Amniotic epithelial cell (primary cell): ENCODE measurements around the gene CCDC27.

Experiments
- DNase-seq: peaks from one replicate; pipeline ENCODE4 v3.0.0-alpha.2; 2010; ENCODE audit warnings: low read depth

CCDC27 gene

DNA sequence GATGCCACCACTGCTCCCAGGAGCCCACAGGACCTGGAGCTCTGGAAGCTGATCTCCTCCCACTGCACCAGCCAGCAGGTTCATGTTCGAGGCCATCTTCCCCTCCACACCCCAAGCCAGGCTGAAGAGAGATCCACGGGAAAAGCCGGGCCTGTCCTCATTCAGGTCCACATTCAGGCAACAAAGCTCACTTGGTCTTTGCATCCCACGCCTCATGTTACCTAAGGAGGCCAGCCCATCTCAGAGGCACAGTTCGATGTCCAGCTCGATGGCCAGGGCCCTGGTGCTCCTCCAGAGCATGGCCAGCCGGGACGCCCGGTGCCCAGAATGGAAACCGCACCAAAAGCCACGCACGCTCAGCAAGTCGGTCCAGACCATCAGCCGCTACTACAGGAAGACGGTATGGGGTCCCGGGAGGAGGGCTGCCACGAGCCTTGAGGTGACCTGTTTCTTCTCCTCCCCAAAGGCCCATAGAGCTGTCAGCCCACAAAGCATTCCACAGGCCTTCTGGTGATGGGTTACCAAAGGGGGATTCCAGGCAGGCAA lies at the start of gene CCDC27:
CCDC27 (plus strand) TSS at position 51 of the 546 bp plus-strand sequence; CDS start at position 83, 32 bp downstream.
- DNase-seq, result no peak

GRCh38 chr1:3702528-3702927 lies 49.7 kb upstream of the CCDC27 start:
- no peak for DNase-seq

DNA sequence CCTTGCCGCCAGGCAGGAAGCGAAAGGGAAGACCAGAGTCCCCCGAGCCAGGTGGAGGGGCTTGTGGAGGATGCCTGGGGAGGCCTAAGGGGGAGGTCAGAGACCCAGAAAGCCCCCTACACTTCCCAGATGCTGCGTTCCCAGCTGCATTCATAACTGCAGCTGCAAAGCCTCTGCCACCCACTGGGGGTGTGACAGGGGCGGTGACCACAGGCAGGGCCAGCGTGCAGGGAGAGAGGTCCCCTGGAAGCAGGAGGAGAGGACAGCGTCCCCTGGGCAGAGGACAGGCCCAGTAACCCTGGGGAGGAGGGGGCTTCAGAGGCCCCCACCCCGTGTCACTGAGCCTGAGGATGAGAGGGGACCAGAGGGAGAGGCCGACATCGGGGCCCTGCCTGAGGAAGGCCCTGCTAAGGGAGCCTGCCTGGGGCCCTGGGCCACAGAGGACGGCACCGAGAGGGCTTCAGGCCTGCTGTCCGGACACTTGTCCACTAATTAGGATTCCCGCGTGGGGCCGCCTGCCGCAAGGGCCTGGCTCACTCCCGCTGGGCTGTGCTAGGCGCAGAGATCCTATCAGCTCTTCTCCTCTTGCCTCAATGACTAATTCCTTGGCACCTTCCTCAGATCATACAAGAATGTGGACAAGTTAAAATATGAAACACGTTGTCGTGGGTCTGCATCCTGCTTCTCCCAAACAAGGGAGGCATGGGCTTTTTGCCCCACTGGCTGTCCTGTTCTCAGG lies 49.1 kb upstream of the CCDC27 start:
- DNase-seq, result peak; percentile 31

DNA sequence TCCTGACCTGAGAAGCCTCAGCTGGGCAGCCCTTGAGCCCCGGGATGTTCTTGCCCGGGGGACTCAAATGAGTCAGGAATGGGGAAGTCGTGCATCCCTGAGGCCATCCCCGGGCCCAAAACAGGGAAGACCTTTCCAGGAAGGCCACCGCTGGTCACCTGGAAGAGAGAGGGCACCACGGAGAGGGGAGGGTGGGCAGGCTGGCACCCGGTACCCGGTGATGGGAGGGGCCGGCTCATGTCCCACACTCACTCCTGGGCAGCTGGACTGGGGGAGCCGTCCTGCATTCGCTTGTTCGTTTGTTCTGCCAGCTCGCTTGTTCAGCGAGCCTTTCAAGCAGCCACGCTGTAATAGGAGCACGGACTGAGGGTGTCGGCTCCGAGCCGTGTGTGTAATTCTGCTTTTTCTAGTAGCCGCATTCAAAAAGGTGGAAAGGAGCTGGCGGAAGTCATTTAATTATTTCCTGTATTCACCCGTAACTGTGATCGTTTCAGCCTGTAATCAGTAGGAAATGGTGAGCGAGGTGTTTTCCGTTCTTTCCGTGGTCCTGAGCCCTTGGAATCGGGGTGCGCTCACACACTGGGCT lies 48.4 kb upstream of the CCDC27 start:
- DNase-seq, result no peak

DNA sequence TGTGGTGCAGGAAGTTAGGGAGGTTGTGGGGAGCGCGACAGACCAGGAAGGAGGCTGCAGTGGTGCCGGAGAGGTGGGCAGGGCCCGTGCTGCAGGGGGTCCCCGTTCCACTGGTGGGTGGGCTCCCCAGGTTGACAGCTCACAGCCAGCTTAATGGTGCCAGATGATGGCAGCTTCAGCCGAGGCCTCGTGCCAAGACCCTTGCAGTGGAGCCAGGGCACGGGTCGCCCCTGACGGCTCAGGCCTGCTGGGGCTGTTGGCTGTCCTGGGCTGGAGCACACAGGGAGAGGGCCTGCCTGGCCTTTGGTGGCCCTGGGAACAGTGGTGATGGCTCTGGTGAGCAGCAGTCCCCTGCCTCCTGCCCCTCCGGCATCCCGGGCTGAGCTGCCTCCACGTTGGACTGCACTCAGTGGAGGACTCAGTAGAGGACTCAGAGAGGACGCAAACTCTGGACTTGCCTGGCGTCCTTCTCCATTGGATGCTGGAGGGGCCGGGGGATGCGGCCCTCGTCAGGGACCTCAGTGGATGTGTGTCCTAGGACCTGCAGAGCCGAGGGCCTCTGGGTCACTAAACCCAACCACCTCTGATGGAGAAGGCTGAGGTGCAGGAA lies 46.8 kb upstream of the CCDC27 start:
- no peak for DNase-seq

GRCh38 chr1:3706651-3707297 lies 45.5 kb upstream of the CCDC27 start:
- no peak for DNase-seq

- DNase-seq, result no peak
These were observed 44.8 kb upstream of the CCDC27 start for GRCh38 chr1:3707298-3707938.

GRCh38 chr1:3707939-3708328 lies 44.3 kb upstream of the CCDC27 start:
- no peak for DNase-seq

GRCh38 chr1:3708791-3709190 lies 43.5 kb upstream of the CCDC27 start:
- no peak for DNase-seq

DNA sequence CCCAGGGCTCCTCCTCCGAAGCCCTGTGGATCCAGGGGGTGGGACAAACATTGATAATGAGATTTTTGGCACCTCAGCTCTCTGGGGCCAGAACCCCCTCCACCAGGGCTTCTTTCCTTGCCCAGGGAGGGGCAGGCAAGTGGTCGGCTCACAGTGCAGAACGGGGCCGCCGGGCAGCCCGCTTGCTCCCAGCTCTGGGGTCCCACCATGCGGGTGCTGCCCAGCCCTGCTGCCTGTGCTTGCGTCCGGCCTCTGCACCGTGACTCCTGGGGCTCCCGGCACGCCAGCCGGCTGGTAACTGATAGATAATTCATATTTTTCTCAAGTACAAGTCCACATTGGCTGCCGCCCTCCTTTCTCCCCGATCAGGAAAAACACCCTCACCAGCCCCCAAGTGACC lies 42.0 kb upstream of the CCDC27 start:
- no peak for DNase-seq

DNA sequence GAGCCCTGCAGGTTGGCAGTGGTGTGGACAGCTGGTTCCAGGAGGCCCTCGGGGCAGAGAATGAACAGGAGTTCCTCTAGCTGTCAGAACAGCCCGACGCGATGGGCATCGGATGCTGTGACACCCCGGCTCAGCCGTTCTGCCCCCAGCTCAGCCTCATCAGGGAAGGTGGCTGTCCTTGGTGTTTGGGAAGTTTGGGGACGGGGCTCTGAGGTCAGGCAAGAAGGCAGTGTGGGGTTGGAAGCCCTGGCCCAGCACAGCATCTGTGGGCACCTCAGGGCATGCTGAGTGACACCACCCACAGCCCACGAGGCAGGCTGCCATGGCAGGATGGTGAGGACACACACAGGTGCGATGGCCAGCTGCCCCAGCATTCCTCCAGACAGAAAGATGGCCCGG lies 40.9 kb upstream of the CCDC27 start:
- DNase-seq, result no peak

DNA sequence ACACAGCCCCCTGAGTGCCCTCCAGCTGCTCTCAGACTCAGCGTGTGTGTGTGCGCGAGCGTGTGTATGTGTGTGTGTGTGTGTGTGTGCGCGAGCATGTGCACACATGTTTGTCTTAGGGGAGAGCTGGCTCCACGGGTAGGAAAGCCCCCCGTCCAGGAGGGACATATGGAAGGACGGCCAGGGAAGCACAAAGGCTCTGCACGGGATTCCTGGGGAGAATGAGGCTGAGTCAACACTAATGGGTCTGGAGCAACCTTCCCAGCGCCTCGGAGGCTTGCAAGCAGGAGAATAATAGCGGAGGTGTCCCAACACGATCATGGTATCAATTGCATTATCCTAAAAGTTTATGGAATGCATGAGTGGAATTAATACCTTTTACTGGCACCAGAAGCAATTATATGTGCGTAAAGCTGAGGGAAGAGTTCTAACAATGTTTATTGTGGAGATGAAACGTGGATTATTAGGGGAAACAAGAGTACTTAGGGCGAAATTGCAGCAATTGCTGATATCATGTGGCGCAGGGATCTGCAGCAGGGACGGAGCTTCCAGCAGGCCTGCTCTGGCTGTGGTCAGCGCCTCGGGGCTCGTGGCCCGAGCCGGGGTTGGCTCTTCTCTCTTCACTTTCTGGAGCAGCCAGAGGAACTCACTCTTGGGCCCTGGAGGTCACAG lies 40.3 kb upstream of the CCDC27 start:
- no peak for DNase-seq

DNA sequence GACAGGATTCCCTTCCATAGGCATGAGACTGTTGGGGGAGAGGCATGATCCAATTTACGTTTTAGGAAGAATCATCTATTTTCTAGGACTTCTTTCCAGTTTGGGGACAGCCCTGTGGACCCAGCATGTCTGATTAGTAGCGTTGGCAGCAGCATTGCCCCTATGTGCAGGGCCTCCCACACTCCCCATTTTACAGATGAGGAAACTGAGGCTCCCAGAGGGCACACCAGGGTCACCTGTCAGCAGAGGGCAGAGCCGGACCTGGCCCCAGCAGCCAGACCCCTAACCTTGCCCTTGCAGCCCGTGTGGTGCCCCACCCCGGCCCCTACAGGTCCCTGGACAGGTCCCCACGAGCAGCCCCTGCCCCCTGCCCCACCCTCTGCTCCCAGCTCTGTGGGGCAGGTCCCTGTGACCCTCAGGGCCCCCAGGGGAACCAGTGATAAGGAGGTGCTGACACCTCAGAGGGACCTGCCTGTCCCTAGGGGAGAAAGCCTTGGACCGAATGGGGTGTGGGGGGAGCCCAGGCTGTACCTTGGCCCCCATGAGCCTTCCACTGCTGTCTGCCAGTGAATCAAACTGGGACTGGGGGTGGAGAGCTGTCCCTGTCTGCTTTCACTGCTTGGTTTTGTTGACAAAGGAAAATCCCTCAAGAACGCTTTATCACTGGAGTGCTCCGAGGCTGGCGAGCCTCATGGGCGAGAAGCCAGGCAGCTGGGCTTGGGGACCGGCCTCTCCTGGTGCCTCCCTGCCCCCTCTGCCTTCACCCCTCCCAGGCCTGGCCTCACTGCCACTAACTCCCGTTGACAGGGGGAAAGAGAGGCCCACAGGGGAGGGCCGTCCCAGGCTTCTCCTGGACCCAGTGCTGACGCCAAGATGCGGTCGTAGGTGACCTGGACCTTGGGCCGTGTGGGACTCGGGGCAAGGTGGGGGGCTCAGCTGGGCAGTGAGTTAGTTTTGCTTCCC lies 39.4 kb upstream of the CCDC27 start:
- DNase-seq, result no peak

GRCh38 chr1:3713840-3714239 lies 38.4 kb upstream of the CCDC27 start:
- no peak for DNase-seq

- no peak for DNase-seq
These were observed 37.9 kb upstream of the CCDC27 start for GRCh38 chr1:3714284-3714741.

- no peak for DNase-seq
These were observed 37.4 kb upstream of the CCDC27 start for GRCh38 chr1:3714814-3715213.

DNA sequence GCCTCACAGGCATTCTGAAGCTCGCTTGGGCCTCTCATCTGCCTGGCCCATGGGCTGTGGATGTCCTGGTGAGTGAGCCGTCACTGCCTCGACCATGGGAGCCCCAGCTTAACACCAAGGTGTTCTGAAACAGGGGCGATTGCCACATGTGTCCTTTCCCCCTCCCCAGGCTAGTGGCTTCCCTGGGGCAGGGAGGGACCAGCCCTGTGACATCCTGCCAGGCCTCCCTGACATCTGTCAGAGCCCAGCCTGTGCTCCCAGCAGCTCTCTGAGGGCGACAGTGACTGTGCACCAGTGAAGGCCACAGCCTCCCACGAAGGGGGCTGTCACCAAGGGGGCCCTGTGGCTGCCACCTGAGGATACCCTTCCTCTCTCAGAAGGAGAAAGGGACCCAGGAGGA lies 35.9 kb upstream of the CCDC27 start:
- DNase-seq, result no peak

GRCh38 chr1:3717041-3717714 lies 35.1 kb upstream of the CCDC27 start:
- DNase-seq, result no peak

DNA sequence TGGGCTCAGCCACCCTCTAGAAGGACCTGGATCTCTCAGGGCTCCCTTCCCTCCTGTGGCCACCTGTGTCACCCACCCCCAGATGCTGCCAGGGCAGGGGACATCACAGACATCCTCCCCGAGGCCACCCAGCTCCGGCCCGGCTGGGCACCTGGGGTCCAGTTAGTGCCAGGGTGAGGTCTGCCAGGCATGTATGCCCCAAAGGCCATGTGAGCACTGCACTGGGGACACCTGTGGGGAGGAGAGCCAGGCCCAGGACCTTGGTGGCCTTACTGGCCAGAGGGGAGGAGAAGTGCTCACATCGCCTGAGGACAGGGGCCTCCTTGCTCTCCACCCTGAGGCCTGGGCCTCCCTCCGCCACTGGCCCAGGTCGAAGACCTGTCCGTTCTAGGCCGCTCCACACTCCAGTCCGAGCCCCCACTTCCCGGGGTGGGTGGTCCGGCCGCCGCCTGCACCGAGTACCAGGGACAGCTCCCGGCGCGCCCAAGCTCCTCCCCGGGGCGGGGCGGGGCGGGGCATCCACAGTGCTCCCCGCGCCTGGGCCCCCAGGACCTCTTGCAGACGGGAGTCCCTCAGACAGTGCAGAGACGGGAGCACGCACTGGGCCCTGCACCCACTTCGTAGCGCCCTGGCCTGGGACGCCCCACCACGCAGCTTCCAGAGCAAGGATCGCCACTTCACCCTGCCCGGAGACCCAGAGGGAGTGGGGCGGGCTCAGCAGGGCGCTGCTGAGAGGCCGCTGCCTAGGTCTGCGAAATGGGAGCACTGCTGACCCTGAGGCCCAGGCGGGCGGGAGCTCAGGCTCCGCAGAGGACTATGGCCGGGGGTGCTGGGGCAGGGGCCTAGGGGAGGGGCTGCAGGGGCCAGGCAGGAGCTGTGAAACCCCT lies 34.3 kb upstream of the CCDC27 start:
- no peak for DNase-seq
